ENCODE results near the gene PPFIBP1. TPM values are rescaled to one million over a fixed set of nuclear protein-coding genes. Genes with fewer than 3 reads are reported as not detected.

The PPFIBP1 gene
- total and polyA plus RNA-seq, 2 donors (not counting 1 experiment from before 2014, with no cell fraction given) = 3.3 to 15.0 TPM

DNA sequence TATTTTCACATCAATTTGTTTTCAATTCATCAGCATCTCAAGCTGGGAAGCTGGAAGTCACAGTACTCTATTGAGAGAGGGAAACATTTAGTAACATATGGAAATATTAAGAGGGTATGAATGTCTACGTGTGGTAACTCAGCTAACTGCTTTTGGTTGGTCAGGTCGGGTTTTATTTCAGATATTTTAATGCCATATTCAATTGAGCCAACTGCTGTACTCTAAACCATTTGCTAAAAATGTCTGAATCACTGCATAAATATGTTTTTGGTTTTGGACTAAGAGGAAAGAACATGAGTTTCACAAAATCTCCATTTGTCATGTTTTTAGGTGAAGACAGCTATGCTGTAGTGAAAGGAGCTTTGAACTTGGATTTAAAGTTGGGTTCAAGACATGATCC lies 18.9 kb upstream of the PPFIBP1 start:
- no peaks in the 10 kb centered on the region for H3K27me3 ChIP-seq (replicated peaks in 1 of 4; ENCODE audit: control extremely low read depth in 1 of 4, control insufficient read depth in 3 of 4, insufficient read depth in 4 of 4, low read length in 3 of 4)
- no peaks in the 10 kb centered on the region for H3K79me2 ChIP-seq (ENCODE audit: control insufficient read depth, insufficient read depth, low read length)
- no peak overlapping the region for H3K4me3 ChIP-seq (ENCODE audit: control extremely low read depth in 1 of 5, extremely low read depth in 1 of 5, insufficient read depth in 1 of 5, low read depth in 2 of 5, low read length in 4 of 5)
- H3K4me3 Mint-ChIP-seq = no peak overlapping the region
- H3K9ac ChIP-seq (ENCODE audit: low read length) = no peak overlapping the region
- WGBS (ENCODE audit: insufficient coverage) = no CpG with 5 or more reads among the region's 2 CpGs
- no peaks in the 10 kb centered on the region for H3K9me3 ChIP-seq (ENCODE audit: control extremely low read depth in 1 of 3, control insufficient read depth in 2 of 3, insufficient read depth in 1 of 3, low read length in 2 of 3)
- no peak for TF ChIP-seq EZH2 (IDR thresholded peaks at IDR 0.05; ENCODE audit: borderline replicate concordance, insufficient read depth, low read depth, low read length, poor library complexity, severe bottlenecking)
- TF ChIP-seq, protein P1, sequence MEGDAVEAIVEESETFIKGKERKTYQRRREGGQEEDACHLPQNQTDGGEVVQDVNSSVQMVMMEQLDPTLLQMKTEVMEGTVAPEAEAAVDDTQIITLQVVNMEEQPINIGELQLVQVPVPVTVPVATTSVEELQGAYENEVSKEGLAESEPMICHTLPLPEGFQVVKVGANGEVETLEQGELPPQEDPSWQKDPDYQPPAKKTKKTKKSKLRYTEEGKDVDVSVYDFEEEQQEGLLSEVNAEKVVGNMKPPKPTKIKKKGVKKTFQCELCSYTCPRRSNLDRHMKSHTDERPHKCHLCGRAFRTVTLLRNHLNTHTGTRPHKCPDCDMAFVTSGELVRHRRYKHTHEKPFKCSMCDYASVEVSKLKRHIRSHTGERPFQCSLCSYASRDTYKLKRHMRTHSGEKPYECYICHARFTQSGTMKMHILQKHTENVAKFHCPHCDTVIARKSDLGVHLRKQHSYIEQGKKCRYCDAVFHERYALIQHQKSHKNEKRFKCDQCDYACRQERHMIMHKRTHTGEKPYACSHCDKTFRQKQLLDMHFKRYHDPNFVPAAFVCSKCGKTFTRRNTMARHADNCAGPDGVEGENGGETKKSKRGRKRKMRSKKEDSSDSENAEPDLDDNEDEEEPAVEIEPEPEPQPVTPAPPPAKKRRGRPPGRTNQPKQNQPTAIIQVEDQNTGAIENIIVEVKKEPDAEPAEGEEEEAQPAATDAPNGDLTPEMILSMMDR (IDR thresholded peaks at IDR 0.05) = no peak
- DNase-seq = no peak
- no peaks in the 10 kb centered on the region for H3K4me1 ChIP-seq (ENCODE audit: control insufficient read depth in 2 of 2, insufficient read depth in 2 of 2, low read length in 2 of 2)
- H3K4me1 Mint-ChIP-seq = no peaks in the 10 kb centered on the region
- POLR2A ChIA-PET = no interaction called here
- ATAC-seq (ENCODE audit: low read depth) = no peak
- no peaks in the 10 kb centered on the region for H4K20me1 ChIP-seq (ENCODE audit: control insufficient read depth, insufficient read depth, low read length, poor library complexity, severe bottlenecking)
- no peaks in the 10 kb centered on the region for H3K36me3 ChIP-seq (replicated peaks in 1 of 2; ENCODE audit: control extremely low read depth in 1 of 2, control insufficient read depth in 1 of 2, extremely low read depth in 1 of 2, insufficient read depth in 2 of 2, low read length in 1 of 2)
- no peak overlapping the region for H2AFZ ChIP-seq (ENCODE audit: insufficient read depth, low read depth, low read length, poor library complexity, severe bottlenecking)
- H3K27me3 Mint-ChIP-seq = peaks cover 12% of the 10 kb centered on the region
- no peaks in the 10 kb centered on the region for H3K9me3 Mint-ChIP-seq (ENCODE audit: insufficient read depth)
- H3K27ac Mint-ChIP-seq = no peak overlapping the region
- H3K4me2 ChIP-seq (replicated peaks; ENCODE audit: low read depth, low read length, poor library complexity, severe bottlenecking) = no peak overlapping the region
- intact Hi-C loops (cut with micrococcal nuclease) = no loop called here
- CTCF ChIA-PET = interaction anchor here (0.6 kb wide), 1 partner anchor 71 kb away, joined by 3 read pairs; no protein-coding TSS in a partner anchor
- H3K27ac ChIP-seq (ENCODE audit: low read length in 2 of 2) = no peak overlapping the region

DNA sequence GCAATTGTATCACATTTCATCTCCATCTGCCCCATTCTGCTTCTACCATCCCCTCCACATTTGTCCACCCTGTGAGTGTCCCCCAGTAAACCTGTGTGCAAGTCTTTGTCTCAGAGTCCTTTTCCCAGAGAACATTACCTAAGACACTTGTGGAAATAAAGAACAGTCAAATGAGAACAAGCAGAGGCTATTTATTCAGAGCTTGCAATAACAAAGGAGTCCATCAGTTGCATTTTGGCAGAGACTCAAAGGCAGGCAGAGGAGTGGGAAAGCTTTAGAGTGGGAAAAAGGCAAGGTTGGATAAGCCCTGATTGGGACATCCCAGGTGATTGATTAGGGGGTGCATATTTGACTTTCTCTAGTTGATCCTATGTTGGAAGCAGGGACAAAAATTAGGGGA lies 18.2 kb upstream of the PPFIBP1 start:
- Mint-ChIP-seq H3K4me3 (no peak overlapping the region), H3K4me1 (no peaks in the 10 kb centered on the region), H3K27ac (no peak overlapping the region), H3K9me3 (ENCODE audit: insufficient read depth) (no peaks in the 10 kb centered on the region), H3K27me3 (peaks cover 9% of the 10 kb centered on the region)
- H3K4me3 ChIP-seq (ENCODE audit: control extremely low read depth in 1 of 5, extremely low read depth in 1 of 5, insufficient read depth in 1 of 5, low read depth in 2 of 5, low read length in 4 of 5) = no peak overlapping the region
- POLR2A ChIA-PET = no interaction called here
- H3K4me1 ChIP-seq (ENCODE audit: control insufficient read depth in 2 of 2, insufficient read depth in 2 of 2, low read length in 2 of 2) = no peaks in the 10 kb centered on the region
- CTCF ChIA-PET = no interaction called here
- no peaks in the 10 kb centered on the region for H3K36me3 ChIP-seq (replicated peaks in 1 of 2; ENCODE audit: control extremely low read depth in 1 of 2, control insufficient read depth in 1 of 2, extremely low read depth in 1 of 2, insufficient read depth in 2 of 2, low read length in 1 of 2)
- H3K9me3 ChIP-seq (ENCODE audit: control extremely low read depth in 1 of 3, control insufficient read depth in 2 of 3, insufficient read depth in 1 of 3, low read length in 2 of 3) = no peaks in the 10 kb centered on the region
- H3K27me3 ChIP-seq (replicated peaks in 1 of 4; ENCODE audit: control extremely low read depth in 1 of 4, control insufficient read depth in 3 of 4, insufficient read depth in 4 of 4, low read length in 3 of 4) = no peaks in the 10 kb centered on the region
- H3K4me2 ChIP-seq (replicated peaks; ENCODE audit: low read depth, low read length, poor library complexity, severe bottlenecking) = no peak overlapping the region
- no peaks in the 10 kb centered on the region for H3K79me2 ChIP-seq (ENCODE audit: control insufficient read depth, insufficient read depth, low read length)
- ATAC-seq (ENCODE audit: low read depth) (no peak), DNase-seq (no peak)
- no peaks in the 10 kb centered on the region for H4K20me1 ChIP-seq (ENCODE audit: control insufficient read depth, insufficient read depth, low read length, poor library complexity, severe bottlenecking)
- intact Hi-C loops (cut with micrococcal nuclease) = no loop called here
- no peak overlapping the region for H3K9ac ChIP-seq (ENCODE audit: low read length)
- TF ChIP-seq, protein P1 (IDR thresholded peaks at IDR 0.05) = no peak
- TF ChIP-seq EZH2 (IDR thresholded peaks at IDR 0.05; ENCODE audit: borderline replicate concordance, insufficient read depth, low read depth, low read length, poor library complexity, severe bottlenecking) = no peak
- no peak overlapping the region for H3K27ac ChIP-seq (ENCODE audit: low read length in 2 of 2)
- no peak overlapping the region for H2AFZ ChIP-seq (ENCODE audit: insufficient read depth, low read depth, low read length, poor library complexity, severe bottlenecking)
